Astrocyte of the hippocampus (primary cell): ENCODE data around the gene SYNGR3.

Experiments
- DNase-seq: peaks from one replicate; pipeline ENCODE4 v3.0.0; 2011; ENCODE audit warnings: low read depth, low spot score

The SYNGR3 gene

GRCh38 chr16:1976951-1977874, 12.6 kb upstream of the SYNGR3 start:
- no peak for DNase-seq

- no peak for DNase-seq
These were observed 11.9 kb upstream of the SYNGR3 start for GRCh38 chr16:1977875-1978268.

GRCh38 chr16:1978476-1979120, 11.2 kb upstream of the SYNGR3 start:
- no peak for DNase-seq

- DNase-seq: peak; percentile 25
These were observed 10.3 kb upstream of the SYNGR3 start for GRCh38 chr16:1979271-1980029.

GRCh38 chr16:1980030-1980769, 9.6 kb upstream of the SYNGR3 start:
- no peak for DNase-seq

GRCh38 chr16:1980770-1981087, 9.0 kb upstream of the SYNGR3 start:
- no peak for DNase-seq

- no peak for DNase-seq
These were observed 8.4 kb upstream of the SYNGR3 start, which contains the start of gene NOXO1 for GRCh38 chr16:1981398-1981836. Gene NOXO1, minus strand, starts transcription at chr16:1981469. Its CDS starts 290 bp downstream, at chr16:1981179.

- no peak for DNase-seq
These were observed 7.7 kb upstream of the SYNGR3 start for GRCh38 chr16:1982013-1982433.

- no peak for DNase-seq
These were observed 6.7 kb upstream of the SYNGR3 start for GRCh38 chr16:1982991-1983543.

GRCh38 chr16:1983544-1984346, 6.0 kb upstream of the SYNGR3 start, which contains the start of gene GFER:
Gene GFER, plus strand, starts transcription at chr16:1984193. Its CDS starts 26 bp downstream, at chr16:1984219.
- DNase-seq: peak; percentile 97

GRCh38 chr16:1984347-1985225, 5.2 kb upstream of the SYNGR3 start:
- DNase-seq: no peak

GRCh38 chr16:1985466-1986150, 4.2 kb upstream of the SYNGR3 start:
- DNase-seq: no peak

GRCh38 chr16:1987198-1987597, 2.6 kb upstream of the SYNGR3 start:
- DNase-seq: no peak

GRCh38 chr16:1990101-1990350, 256 bp downstream of the SYNGR3 start:
- DNase-seq: no peak

GRCh38 chr16:1990351-1991134, 773 bp downstream of the SYNGR3 start:
- DNase-seq: no peak

GRCh38 chr16:1991135-1991551, 1.4 kb downstream of the SYNGR3 start:
- no peak for DNase-seq

GRCh38 chr16:1991588-1991947, 1.8 kb downstream of the SYNGR3 start:
- no peak for DNase-seq
